SU-DHL-6 (cell line): Measurements from ENCODE around the gene LOXL1.

Experiments used
- EZH2phosphoT487 ChIP-seq: fragments of 200-600 bp; sonication (generic), shearing (Covaris generic); conservative IDR thresholded peaks from 2 replicates; pipeline ENCODE4 v1.6.1; 2018; ENCODE audit warnings: mild to moderate bottlenecking, antibody characterized with exemption, low read length, moderate library complexity, mixed read lengths
- TF ChIP-seq, protein P1 (sequence below): fragments of 200-600 bp; sonication (generic); IDR thresholded peaks from one replicate; pipeline ENCODE4 v1.5.1; 2017; ENCODE audit warnings: antibody characterized with exemption, mild to moderate bottlenecking, low read length, moderate library complexity; ENCODE audit not compliant: insufficient read depth, poor library complexity, severe bottlenecking

GRCh38 chr15:73940061-73940981, 14.1 kb downstream of the LOXL1 start:
- TF ChIP-seq, protein P1, sequence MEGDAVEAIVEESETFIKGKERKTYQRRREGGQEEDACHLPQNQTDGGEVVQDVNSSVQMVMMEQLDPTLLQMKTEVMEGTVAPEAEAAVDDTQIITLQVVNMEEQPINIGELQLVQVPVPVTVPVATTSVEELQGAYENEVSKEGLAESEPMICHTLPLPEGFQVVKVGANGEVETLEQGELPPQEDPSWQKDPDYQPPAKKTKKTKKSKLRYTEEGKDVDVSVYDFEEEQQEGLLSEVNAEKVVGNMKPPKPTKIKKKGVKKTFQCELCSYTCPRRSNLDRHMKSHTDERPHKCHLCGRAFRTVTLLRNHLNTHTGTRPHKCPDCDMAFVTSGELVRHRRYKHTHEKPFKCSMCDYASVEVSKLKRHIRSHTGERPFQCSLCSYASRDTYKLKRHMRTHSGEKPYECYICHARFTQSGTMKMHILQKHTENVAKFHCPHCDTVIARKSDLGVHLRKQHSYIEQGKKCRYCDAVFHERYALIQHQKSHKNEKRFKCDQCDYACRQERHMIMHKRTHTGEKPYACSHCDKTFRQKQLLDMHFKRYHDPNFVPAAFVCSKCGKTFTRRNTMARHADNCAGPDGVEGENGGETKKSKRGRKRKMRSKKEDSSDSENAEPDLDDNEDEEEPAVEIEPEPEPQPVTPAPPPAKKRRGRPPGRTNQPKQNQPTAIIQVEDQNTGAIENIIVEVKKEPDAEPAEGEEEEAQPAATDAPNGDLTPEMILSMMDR, result no peak
- no peak for TF ChIP-seq EZH2phosphoT487
